ENCODE data around the gene SLC7A5.
A peak's percentile ranks its signal among the peaks of the same experiment; 100 is the strongest.

The SLC7A5 gene

DNA sequence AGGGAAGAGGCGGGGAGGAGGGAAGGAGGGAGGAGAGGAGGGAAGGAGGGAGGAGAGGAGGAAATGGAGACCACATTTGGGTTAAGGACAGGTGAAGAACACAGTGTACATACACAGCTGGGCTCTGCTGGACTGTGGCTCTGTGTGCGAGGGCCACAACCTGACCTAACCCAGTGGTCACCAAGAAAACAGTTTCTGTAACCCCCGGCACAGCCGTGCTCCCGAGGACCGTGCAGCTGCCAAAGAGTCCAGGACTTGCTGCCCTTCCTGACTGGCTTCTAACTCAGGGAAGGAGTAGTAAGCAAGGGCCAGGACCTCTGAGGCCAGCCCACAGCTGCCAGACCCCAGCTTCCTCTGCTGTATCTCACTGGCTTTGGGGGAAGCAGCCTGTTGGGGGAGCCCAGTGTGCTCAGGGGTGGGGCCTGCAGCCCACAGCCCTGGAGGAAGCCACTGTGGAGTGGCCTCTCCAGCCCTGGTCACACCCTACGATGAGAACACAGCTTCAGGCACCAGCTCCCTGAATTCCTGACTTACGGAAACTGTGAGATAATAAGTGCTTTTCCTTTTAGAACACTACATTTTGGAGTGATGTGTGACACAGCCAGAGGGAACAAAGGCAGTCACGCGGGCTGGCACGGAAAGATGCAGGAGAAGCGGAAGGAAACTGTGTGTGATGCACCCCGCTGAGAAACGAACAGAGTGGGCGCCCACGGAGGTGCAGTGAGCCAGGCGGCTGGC is 32.3 kb downstream of the SLC7A5 start:
- no peak overlapping the region for H3K4me3 Mint-ChIP-seq
- peaks cover 100% of the 10 kb centered on the region for H3K36me3 Mint-ChIP-seq
- DNase-seq (ENCODE audit: low spot score in 2 of 2), result no peak
- peak overlapping the region; percentile 83 for H3K27ac Mint-ChIP-seq
- ATAC-seq, result no peak
- H3K9me3 Mint-ChIP-seq, result no peaks in the 10 kb centered on the region
- H3K4me1 Mint-ChIP-seq, result no peaks in the 10 kb centered on the region

DNA sequence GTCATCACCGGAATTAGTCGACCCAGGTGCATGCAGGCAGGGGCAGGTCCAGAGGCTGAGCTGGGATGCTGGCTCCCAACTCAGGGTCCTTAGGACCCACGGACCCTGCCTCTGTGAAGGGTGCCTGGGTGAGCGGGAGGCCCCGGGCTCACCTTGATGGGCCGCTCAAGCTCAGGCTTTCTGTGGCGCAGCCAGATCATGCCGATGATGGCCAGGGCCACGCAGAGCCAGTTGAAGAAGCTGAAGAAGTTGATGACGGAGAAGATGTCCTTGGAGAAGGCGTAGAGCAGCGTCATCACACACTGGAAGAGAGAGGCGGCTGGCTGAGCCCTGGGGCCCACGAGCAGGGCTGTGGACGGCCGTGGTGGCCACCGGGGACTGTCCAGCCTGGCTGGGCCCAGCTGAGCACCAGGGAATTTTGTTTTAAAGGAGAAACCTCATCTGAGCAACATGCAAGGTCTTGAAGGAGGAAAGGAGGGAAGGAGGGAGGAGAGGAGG is 32.9 kb downstream of the SLC7A5 start:
- DNase-seq (ENCODE audit: low spot score in 2 of 2) (no peak), ATAC-seq (no peak)
- no peaks in the 10 kb centered on the region for H3K4me1 Mint-ChIP-seq
- H3K36me3 Mint-ChIP-seq, result peaks cover 100% of the 10 kb centered on the region
- no peaks in the 10 kb centered on the region for H3K9me3 Mint-ChIP-seq
- peak overlapping the region; percentile 83 for H3K27ac Mint-ChIP-seq
- no peak overlapping the region for H3K4me3 Mint-ChIP-seq

GRCh38 chr16:87835882-87836331 is 33.4 kb downstream of the SLC7A5 start:
- ATAC-seq, result no peak
- H3K4me3 Mint-ChIP-seq, result no peak overlapping the region
- peaks cover 100% of the 10 kb centered on the region for H3K36me3 Mint-ChIP-seq
- H3K9me3 Mint-ChIP-seq, result no peaks in the 10 kb centered on the region
- H3K27ac Mint-ChIP-seq, result peak overlapping the region; percentile 83
- no peak for DNase-seq (ENCODE audit: low spot score in 2 of 2)
- peaks cover 4% of the 10 kb centered on the region for H3K4me1 Mint-ChIP-seq

DNA sequence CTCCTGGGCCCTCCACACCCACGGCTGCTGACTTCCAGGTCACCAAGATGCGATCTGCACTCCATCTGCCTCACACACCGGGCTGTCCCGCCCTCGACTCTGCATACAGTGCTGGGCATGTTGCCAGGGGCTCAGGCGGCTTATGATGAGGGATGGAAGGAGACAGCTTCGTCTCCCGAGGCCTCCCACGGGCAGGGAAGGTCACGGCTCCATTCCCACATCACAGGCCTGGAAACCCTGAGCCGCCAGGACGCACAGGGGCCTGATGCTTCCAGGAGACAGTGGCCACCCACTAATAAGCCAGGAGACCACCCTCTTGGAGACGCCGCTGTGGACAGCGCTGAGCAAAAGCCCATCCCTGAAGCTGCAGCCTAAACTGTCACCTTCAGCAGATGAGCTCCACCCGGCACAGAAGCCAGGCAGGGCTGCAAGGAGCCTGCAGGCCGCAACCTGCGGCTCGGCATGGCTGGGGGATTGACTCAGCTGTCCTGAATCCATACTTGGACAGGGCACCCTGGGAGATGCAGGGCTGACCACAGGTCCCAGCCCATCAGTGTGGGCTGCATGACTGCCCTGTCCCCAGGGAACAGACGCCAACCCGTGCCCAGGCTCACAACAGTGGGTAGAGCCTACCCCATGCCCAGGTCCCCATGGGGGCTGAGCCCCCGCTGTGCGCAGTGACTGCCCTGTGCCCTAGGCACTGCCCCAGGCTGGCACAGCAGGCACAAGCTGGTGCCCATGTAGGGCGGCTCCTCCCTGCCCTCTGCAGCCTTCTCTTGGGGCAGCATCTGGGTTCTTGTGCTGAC is 34.4 kb downstream of the SLC7A5 start:
- Mint-ChIP-seq H3K4me3 (no peak overlapping the region), H3K36me3 (peaks cover 100% of the 10 kb centered on the region), H3K27ac (peak overlapping the region; percentile 63), H3K9me3 (no peaks in the 10 kb centered on the region), H3K4me1 (peaks cover 5% of the 10 kb centered on the region)
- ATAC-seq (no peak), DNase-seq (ENCODE audit: low spot score in 2 of 2) (no peak)

GRCh38 chr16:87834005-87834667 is 35.2 kb downstream of the SLC7A5 start:
- peak overlapping the region; percentile 63 for H3K27ac Mint-ChIP-seq
- peaks cover 5% of the 10 kb centered on the region for H3K4me1 Mint-ChIP-seq
- peaks cover 100% of the 10 kb centered on the region for H3K36me3 Mint-ChIP-seq
- H3K9me3 Mint-ChIP-seq, result no peaks in the 10 kb centered on the region
- ATAC-seq (no peak), DNase-seq (ENCODE audit: low spot score in 2 of 2) (no peak)
- no peak overlapping the region for H3K4me3 Mint-ChIP-seq

GRCh38 chr16:87833548-87833947 is 35.8 kb downstream of the SLC7A5 start:
- ATAC-seq (no peak), DNase-seq (ENCODE audit: low spot score in 2 of 2) (no peak)
- no peaks in the 10 kb centered on the region for H3K9me3 Mint-ChIP-seq
- no peak overlapping the region for H3K4me3 Mint-ChIP-seq
- H3K4me1 Mint-ChIP-seq, result peaks cover 5% of the 10 kb centered on the region
- peaks cover 100% of the 10 kb centered on the region for H3K36me3 Mint-ChIP-seq
- peak overlapping the region; percentile 88 for H3K27ac Mint-ChIP-seq

GRCh38 chr16:87832741-87833502 is 36.4 kb downstream of the SLC7A5 start:
- peaks cover 100% of the 10 kb centered on the region for H3K36me3 Mint-ChIP-seq
- peaks cover 5% of the 10 kb centered on the region for H3K4me1 Mint-ChIP-seq
- H3K9me3 Mint-ChIP-seq, result no peaks in the 10 kb centered on the region
- ATAC-seq (no peak), DNase-seq (ENCODE audit: low spot score in 2 of 2) (no peak)
- H3K27ac Mint-ChIP-seq, result peak overlapping the region; percentile 88
- no peak overlapping the region for H3K4me3 Mint-ChIP-seq

- H3K27ac Mint-ChIP-seq, result peak overlapping the region; percentile 93
- ATAC-seq (no peak), DNase-seq (ENCODE audit: low spot score in 2 of 2) (no peak)
- peaks cover 100% of the 10 kb centered on the region for H3K36me3 Mint-ChIP-seq
- H3K4me1 Mint-ChIP-seq, result peaks cover 7% of the 10 kb centered on the region
- no peak overlapping the region for H3K4me3 Mint-ChIP-seq
- H3K9me3 Mint-ChIP-seq, result no peaks in the 10 kb centered on the region
Measured at GRCh38 chr16:87832137-87832527, 37.2 kb downstream of the SLC7A5 start.

- peaks cover 11% of the 10 kb centered on the region for H3K4me1 Mint-ChIP-seq
- no peaks in the 10 kb centered on the region for H3K9me3 Mint-ChIP-seq
- no peak for ATAC-seq
- H3K4me3 Mint-ChIP-seq, result no peak overlapping the region
- peaks cover 100% of the 10 kb centered on the region for H3K36me3 Mint-ChIP-seq
- no peak for DNase-seq (ENCODE audit: low spot score in 2 of 2)
- H3K27ac Mint-ChIP-seq, result peak overlapping the region; percentile 93
Measured at GRCh38 chr16:87831421-87832136, 37.7 kb downstream of the SLC7A5 start.

- no peak for ATAC-seq
- peaks cover 11% of the 10 kb centered on the region for H3K4me1 Mint-ChIP-seq
- H3K4me3 Mint-ChIP-seq, result no peak overlapping the region
- H3K9me3 Mint-ChIP-seq, result no peaks in the 10 kb centered on the region
- H3K27ac Mint-ChIP-seq, result peak overlapping the region; percentile 93
- no peak for DNase-seq (ENCODE audit: low spot score in 2 of 2)
- H3K36me3 Mint-ChIP-seq, result peaks cover 99% of the 10 kb centered on the region
Measured at GRCh38 chr16:87830673-87831420, 38.5 kb downstream of the SLC7A5 start.

- H3K27ac Mint-ChIP-seq, result peak overlapping the region; percentile 93
- ATAC-seq, result no peak
- H3K36me3 Mint-ChIP-seq, result peaks cover 99% of the 10 kb centered on the region
- H3K4me1 Mint-ChIP-seq, result peaks cover 11% of the 10 kb centered on the region
- DNase-seq (ENCODE audit: low spot score in 2 of 2), result no peak
- no peaks in the 10 kb centered on the region for H3K9me3 Mint-ChIP-seq
- no peak overlapping the region for H3K4me3 Mint-ChIP-seq
Measured at GRCh38 chr16:87829988-87830672, 39.2 kb downstream of the SLC7A5 start.

- H3K27ac Mint-ChIP-seq, result peak overlapping the region; percentile 93
Measured at GRCh38 chr16:87829622-87829980, 39.7 kb downstream of the SLC7A5 start.

GRCh38 chr16:87828907-87829621 is 40.2 kb downstream of the SLC7A5 start:
- H3K4me1 Mint-ChIP-seq, result peaks cover 11% of the 10 kb centered on the region
- peaks cover 98% of the 10 kb centered on the region for H3K36me3 Mint-ChIP-seq
- no peaks in the 10 kb centered on the region for H3K9me3 Mint-ChIP-seq
- no peak overlapping the region for H3K4me3 Mint-ChIP-seq
- DNase-seq (ENCODE audit: low spot score in 2 of 2) (no peak), ATAC-seq (no peak)
- H3K27ac Mint-ChIP-seq, result peak overlapping the region; percentile 93

More at GRCh38 chr16:87829622-87829980, 39.7 kb downstream of the SLC7A5 start:
- Mint-ChIP-seq H3K36me3 (peaks cover 98% of the 10 kb centered on the region), H3K4me3 (no peak overlapping the region), H3K9me3 (no peaks in the 10 kb centered on the region), H3K4me1 (peaks cover 11% of the 10 kb centered on the region)
- DNase-seq (ENCODE audit: low spot score in 2 of 2) (no peak), ATAC-seq (no peak)
